ENCODE measurements around the gene CADM2. TPM values are rescaled to one million over a fixed set of nuclear protein-coding genes. Genes with fewer than 3 reads are reported as not detected.

The CADM2 gene
- total RNA-seq, 1 experiment from 2014 or later = 10.9 TPM

DNA sequence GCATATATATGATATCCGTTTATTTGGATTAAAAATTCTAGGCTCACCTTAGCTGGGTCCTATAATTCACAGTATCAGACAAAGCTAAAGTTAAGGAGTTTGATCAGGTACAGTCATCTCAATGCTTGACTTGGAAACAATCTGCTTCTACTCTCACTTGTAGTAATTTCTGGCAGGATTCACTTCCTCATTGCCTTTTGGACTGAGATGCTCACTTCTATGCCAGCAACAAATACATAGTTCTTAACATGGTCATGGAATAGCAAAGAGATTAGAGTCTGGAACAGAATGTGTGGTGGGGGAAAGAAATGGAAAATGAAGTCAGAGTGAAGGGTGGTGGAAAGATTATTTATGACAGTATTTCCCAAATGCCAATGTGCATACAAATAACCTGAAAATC lies 693.6 kb downstream of the CADM2 start:
- Mint-ChIP-seq H3K4me1 (no peaks in the 10 kb centered on the region), H3K27ac (no peak overlapping the region), H3K9me3 (no peaks in the 10 kb centered on the region), H3K36me3 (ENCODE audit: insufficient read depth in 1 of 3, low read depth in 3 of 3) (no peaks in the 10 kb centered on the region; a peak in 1 of 7 replicates), H3K27me3 (ENCODE audit: low read depth) (no peaks in the 10 kb centered on the region), H3K4me3 (no peak overlapping the region)
- no peak overlapping the region for H2BK12ac ChIP-seq (ENCODE audit: insufficient read length, low read depth, low read length)
- H3K23me2 ChIP-seq (ENCODE audit: insufficient read length, low read depth, low read length, poor library complexity, severe bottlenecking) = no peaks in the 10 kb centered on the region
- H4K20me1 ChIP-seq (ENCODE audit: control insufficient read depth, insufficient read depth, insufficient read length) = no peaks in the 10 kb centered on the region
- no peak overlapping the region for H3K23ac ChIP-seq (ENCODE audit: insufficient read length, low read depth, low read length)
- H3K9ac ChIP-seq (ENCODE audit: extremely low read depth, insufficient read length, low read length) = no peak overlapping the region
- H2BK15ac ChIP-seq (ENCODE audit: low read depth, low read length) = no peak overlapping the region
- no peaks in the 10 kb centered on the region for H3K79me1 ChIP-seq (ENCODE audit: insufficient read depth, low read depth, low read length, poor library complexity, severe bottlenecking)
- H3K4me2 ChIP-seq (ENCODE audit: insufficient read depth, insufficient read length, low read length) = no peak overlapping the region
- TF ChIP-seq, protein P1, sequence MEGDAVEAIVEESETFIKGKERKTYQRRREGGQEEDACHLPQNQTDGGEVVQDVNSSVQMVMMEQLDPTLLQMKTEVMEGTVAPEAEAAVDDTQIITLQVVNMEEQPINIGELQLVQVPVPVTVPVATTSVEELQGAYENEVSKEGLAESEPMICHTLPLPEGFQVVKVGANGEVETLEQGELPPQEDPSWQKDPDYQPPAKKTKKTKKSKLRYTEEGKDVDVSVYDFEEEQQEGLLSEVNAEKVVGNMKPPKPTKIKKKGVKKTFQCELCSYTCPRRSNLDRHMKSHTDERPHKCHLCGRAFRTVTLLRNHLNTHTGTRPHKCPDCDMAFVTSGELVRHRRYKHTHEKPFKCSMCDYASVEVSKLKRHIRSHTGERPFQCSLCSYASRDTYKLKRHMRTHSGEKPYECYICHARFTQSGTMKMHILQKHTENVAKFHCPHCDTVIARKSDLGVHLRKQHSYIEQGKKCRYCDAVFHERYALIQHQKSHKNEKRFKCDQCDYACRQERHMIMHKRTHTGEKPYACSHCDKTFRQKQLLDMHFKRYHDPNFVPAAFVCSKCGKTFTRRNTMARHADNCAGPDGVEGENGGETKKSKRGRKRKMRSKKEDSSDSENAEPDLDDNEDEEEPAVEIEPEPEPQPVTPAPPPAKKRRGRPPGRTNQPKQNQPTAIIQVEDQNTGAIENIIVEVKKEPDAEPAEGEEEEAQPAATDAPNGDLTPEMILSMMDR (conservative IDR thresholded peaks at IDR 0.05) = no peak
- no peak overlapping the region for H3K4ac ChIP-seq (ENCODE audit: low read depth, low read length)
- H3K27me3 ChIP-seq (ENCODE audit: insufficient read depth, low read length) = no peaks in the 10 kb centered on the region
- no peaks in the 10 kb centered on the region for H3K4me1 ChIP-seq (ENCODE audit: insufficient read depth, low read length)
- H2BK120ac ChIP-seq (ENCODE audit: low read depth, low read length, poor library complexity, severe bottlenecking) = no peak overlapping the region
- no peak overlapping the region for H3K18ac ChIP-seq (ENCODE audit: insufficient read length, low read depth, low read length)
- no peak overlapping the region for H4K91ac ChIP-seq (ENCODE audit: insufficient read length, low read depth, low read length)
- no peak overlapping the region for H3K14ac ChIP-seq (ENCODE audit: insufficient read depth, low read length)
- H3K79me2 ChIP-seq (ENCODE audit: insufficient read depth, low read length) = no peaks in the 10 kb centered on the region
- H3K56ac ChIP-seq (ENCODE audit: insufficient read length, low read depth, low read length) = no peak overlapping the region
- no peaks in the 10 kb centered on the region for H3K9me3 ChIP-seq (ENCODE audit: control insufficient read depth, low read depth, low read length)
- H2AFZ ChIP-seq (ENCODE audit: low read length) = no peak overlapping the region
- H3T11ph ChIP-seq (ENCODE audit: low read length) = no peak overlapping the region
- H4K5ac ChIP-seq (ENCODE audit: insufficient read length, low read depth, low read length) = no peak overlapping the region
- whole genome bisulfite sequencing (ENCODE audit: extremely low coverage, insufficient read length, low lambda C conversion rate) = no CpG with 5 or more reads among the region's 1 CpG
- H3K27ac ChIP-seq (ENCODE audit: insufficient read length, low read depth, low read length) = no peak overlapping the region
- H2BK5ac ChIP-seq (ENCODE audit: insufficient read length, low read length) = no peak overlapping the region
- H4K8ac ChIP-seq (replicated peaks; ENCODE audit: insufficient read length, low read depth, low read length) = no peak overlapping the region
- DNase-seq = no peak
- no peak overlapping the region for H2AK5ac ChIP-seq (ENCODE audit: insufficient read length, low read length)
- no peak overlapping the region for H2BK20ac ChIP-seq (ENCODE audit: low read depth, low read length, poor library complexity, severe bottlenecking)

Data from H9 (cell line).